IPS-18a (cell line): ENCODE data around the gene NUDT3.
"Not testable (repeated sequence)": the region's sequence is repeated elsewhere in the genome, so short reads cannot be mapped to it uniquely, and the experiment has no call there.

Experiments used
- H3K27ac ChIP-seq: one replicate; pipeline ENCODE4 v1.5.1; 2013; ENCODE audit warnings: low read length
- H3K27me3 ChIP-seq: one replicate; pipeline ENCODE4 v1.6.1; 2013; ENCODE audit warnings: mild to moderate bottlenecking, low read length; ENCODE audit not compliant: control insufficient read depth, insufficient read depth
- H3K36me3 ChIP-seq: one replicate; pipeline ENCODE4 v1.6.1; 2013; ENCODE audit warnings: low read depth, low read length; ENCODE audit not compliant: control insufficient read depth
- H3K4me1 ChIP-seq: one replicate; pipeline ENCODE4 v1.6.1; 2013; ENCODE audit warnings: low read depth, low read length; ENCODE audit not compliant: control insufficient read depth
- H3K4me3 ChIP-seq: one replicate; pipeline ENCODE4 v1.5.1; 2013; ENCODE audit warnings: low read length
- H3K9ac ChIP-seq: one replicate; pipeline ENCODE4 v1.6.1; 2013; ENCODE audit warnings: mild to moderate bottlenecking, low read length, moderate library complexity
- H3K9me3 ChIP-seq: one replicate; pipeline ENCODE4 v1.6.1; 2013; ENCODE audit warnings: low read depth, low read length; ENCODE audit not compliant: control insufficient read depth

The NUDT3 gene

DNA sequence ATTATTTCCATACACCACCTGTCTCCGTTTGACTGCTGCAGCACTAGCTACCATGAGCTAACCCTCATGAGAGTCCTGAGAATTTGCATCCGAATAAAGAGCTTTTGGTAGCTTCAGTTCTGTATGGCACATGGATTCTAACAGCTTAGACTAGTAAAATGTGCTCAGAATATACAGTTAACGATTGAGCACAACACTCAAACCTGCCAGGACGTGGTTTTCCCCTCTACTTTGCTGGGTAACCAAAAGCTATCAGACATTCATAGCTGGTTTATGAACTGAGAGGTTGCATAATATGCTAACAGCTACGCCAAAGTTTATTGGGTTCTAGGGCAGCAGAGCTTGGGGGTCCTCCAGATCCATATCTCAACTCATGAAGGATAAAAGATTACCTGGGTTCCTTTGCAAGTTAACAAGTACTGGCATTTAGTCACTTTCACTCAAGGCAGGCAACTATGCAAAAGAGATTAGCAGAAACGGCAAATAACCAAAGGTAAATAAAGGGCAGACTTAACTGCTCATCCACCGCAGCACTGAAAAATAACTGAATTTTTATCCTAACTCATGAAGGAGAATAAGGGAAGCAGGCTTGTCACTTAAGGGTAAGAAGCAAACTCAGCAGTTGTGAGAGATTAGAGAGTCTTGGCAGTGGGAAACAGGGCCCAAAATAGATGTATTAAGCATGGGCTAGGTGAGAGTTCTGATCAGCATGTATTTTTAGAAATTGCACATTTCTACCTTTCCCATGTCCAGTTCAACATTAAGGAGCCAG lies 29.4 kb downstream of the NUDT3 start:
- Histone ChIP-seq H3K27ac (no peak overlapping the region), H3K4me3 (no peak overlapping the region), H3K9ac (no peak overlapping the region), H3K36me3 (no peaks in the 10 kb centered on the region), H3K4me1 (peaks cover 6% of the 10 kb centered on the region), H3K27me3 (no peaks in the 10 kb centered on the region), H3K9me3 (no peaks in the 10 kb centered on the region)

GRCh38 chr6:34362176-34362575 lies 30.3 kb downstream of the NUDT3 start:
- no peaks in the 10 kb centered on the region for H3K9me3 ChIP-seq

GRCh38 chr6:34360556-34360955 lies 31.9 kb downstream of the NUDT3 start:
- H3K27ac ChIP-seq = no peak overlapping the region

More at GRCh38 chr6:34362176-34362575, 30.3 kb downstream of the NUDT3 start:
- Histone ChIP-seq H3K9ac (no peak overlapping the region), H3K27me3 (no peaks in the 10 kb centered on the region), H3K4me1 (peaks cover 6% of the 10 kb centered on the region), H3K27ac (no peak overlapping the region), H3K36me3 (no peaks in the 10 kb centered on the region), H3K4me3 (no peak overlapping the region)

DNA sequence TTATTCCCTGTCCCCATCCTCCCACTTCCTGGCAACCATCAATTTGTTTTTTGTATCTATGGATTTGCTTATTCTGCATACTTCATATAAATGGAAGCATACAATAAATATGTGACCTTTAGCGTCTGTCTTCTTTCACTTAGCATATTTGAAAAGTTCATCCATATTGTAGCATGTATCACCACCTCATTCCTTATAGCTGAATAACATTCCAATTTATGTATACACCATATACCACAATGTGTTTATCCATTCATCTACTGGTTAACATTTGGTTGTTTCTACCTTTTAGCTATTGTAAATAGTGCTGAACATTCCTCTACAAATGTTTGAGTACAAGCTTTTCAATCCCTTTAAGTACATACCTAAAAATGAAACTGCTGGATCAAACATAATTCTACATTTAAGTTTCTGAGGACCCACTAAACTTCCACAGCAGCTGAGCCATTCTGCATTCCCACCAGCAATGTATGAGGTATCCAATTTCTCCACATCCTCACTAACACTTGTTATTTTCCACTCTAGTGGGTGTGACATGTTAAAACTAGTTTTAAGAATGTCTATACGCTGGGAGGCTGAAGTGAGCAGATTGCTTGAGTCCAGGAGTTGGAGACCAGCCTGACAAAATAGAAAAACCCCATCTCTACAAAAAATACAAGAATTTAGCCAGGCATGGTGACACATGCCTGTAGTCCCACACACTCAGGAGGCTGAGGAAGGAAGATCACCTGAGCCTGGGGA lies 32.9 kb downstream of the NUDT3 start:
- H3K4me1 ChIP-seq = peaks cover 6% of the 10 kb centered on the region
- no peak overlapping the region for H3K9ac ChIP-seq
- H3K36me3 ChIP-seq = no peaks in the 10 kb centered on the region
- H3K27me3 ChIP-seq = no peaks in the 10 kb centered on the region
- H3K4me3 ChIP-seq = no peak overlapping the region
- H3K27ac ChIP-seq = no peak overlapping the region
- H3K9me3 ChIP-seq = no peaks in the 10 kb centered on the region

More at GRCh38 chr6:34360556-34360955, 31.9 kb downstream of the NUDT3 start:
- Histone ChIP-seq H3K36me3 (no peaks in the 10 kb centered on the region), H3K27me3 (no peaks in the 10 kb centered on the region), H3K9me3 (no peaks in the 10 kb centered on the region), H3K4me1 (peaks cover 6% of the 10 kb centered on the region), H3K4me3 (no peak overlapping the region), H3K9ac (no peak overlapping the region)

GRCh38 chr6:34358389-34358905 lies 34.0 kb downstream of the NUDT3 start:
- Histone ChIP-seq H3K27ac (no peak overlapping the region), H3K4me3 (no peak overlapping the region), H3K9me3 (no peaks in the 10 kb centered on the region), H3K27me3 (no peaks in the 10 kb centered on the region), H3K36me3 (no peaks in the 10 kb centered on the region), H3K4me1 (peaks cover 6% of the 10 kb centered on the region), H3K9ac (no peak overlapping the region)

DNA sequence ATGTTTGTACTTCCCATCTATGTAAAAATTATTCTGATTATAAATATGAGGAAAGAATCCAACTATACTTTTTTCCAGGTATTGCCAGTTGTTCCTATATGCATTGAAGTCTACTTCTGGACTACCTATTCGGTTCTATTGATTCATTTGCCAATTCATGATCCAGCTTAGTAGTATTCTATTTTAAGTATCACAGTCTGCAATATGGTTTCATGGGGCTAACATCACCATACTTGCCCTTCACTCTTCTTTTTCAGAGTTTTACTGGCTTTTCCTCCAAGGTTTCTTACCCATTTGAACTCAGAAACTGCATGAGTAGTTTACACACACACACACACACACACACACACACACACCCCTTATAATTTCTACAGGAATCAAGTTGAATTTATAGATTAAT lies 34.5 kb downstream of the NUDT3 start:
- Histone ChIP-seq H3K27ac (no peak overlapping the region), H3K27me3 (no peaks in the 10 kb centered on the region), H3K4me3 (no peak overlapping the region)

DNA sequence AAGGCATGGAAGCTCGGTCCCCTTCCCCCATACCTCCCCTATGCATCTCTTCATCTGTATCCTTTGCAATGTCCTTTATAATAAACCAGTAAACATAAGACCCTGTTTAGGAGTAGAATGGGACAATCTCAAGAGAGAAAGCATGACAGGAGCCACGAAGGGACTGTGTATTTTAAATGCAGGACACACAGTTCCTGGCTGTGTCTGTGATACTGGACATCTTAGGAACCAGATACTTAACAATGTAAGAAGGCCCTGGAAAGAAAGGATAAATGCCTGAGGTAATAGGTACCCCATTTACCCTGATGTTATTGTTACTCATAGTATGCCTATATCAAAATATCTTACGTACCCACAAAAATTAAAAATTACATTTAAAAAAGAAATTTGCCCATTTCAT lies 36.6 kb downstream of the NUDT3 start:
- H3K9me3 ChIP-seq = no peaks in the 10 kb centered on the region
- H3K4me3 ChIP-seq = no peak overlapping the region
- no peaks in the 10 kb centered on the region for H3K4me1 ChIP-seq
- H3K27me3 ChIP-seq = no peaks in the 10 kb centered on the region
- H3K36me3 ChIP-seq = no peaks in the 10 kb centered on the region
- no peak overlapping the region for H3K27ac ChIP-seq
- H3K9ac ChIP-seq = no peak overlapping the region

More for the DNA sequence above, 34.5 kb downstream of the NUDT3 start:
- Histone ChIP-seq H3K4me1 (peaks cover 2% of the 10 kb centered on the region), H3K36me3 (no peaks in the 10 kb centered on the region), H3K9ac (no peak overlapping the region), H3K9me3 (no peaks in the 10 kb centered on the region)

GRCh38 chr6:34354230-34354629 lies 38.2 kb downstream of the NUDT3 start:
- H3K36me3 ChIP-seq, H3K27me3 ChIP-seq, H3K4me1 ChIP-seq, H3K27ac ChIP-seq, H3K9ac ChIP-seq, H3K9me3 ChIP-seq, H3K4me3 ChIP-seq: not testable (repeated sequence)

DNA sequence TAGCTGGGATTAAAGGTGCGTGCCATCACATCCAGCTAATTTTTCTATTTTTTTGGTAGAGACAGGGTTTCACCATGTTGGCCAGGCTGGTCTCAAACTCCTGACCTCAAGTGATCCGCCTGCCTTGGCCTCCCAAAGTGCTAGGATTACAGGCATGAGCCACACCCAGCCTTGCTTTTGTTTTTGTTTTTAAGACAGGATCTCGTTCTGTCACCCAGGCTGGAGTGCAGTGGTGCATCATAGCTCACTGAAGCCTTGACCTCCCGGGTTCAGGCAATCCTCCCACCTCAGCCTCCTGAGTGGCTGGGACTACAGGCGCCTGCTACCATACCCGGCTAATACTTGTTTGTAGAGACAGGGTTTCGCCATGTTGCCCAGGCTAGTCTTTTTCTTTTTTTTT lies 38.9 kb downstream of the NUDT3 start:
- H3K4me3 ChIP-seq, H3K9me3 ChIP-seq, H3K9ac ChIP-seq, H3K4me1 ChIP-seq, H3K27ac ChIP-seq, H3K27me3 ChIP-seq, H3K36me3 ChIP-seq: not testable (repeated sequence)

GRCh38 chr6:34352305-34352937 lies 40.0 kb downstream of the NUDT3 start:
- Histone ChIP-seq H3K27me3 (no peaks in the 10 kb centered on the region), H3K27ac (no peak overlapping the region), H3K9me3 (no peaks in the 10 kb centered on the region), H3K4me1 (no peaks in the 10 kb centered on the region), H3K9ac (no peak overlapping the region), H3K36me3 (no peaks in the 10 kb centered on the region), H3K4me3 (no peak overlapping the region)

GRCh38 chr6:34350934-34351217 lies 41.6 kb downstream of the NUDT3 start:
- Histone ChIP-seq H3K27me3 (no peaks in the 10 kb centered on the region), H3K36me3 (no peaks in the 10 kb centered on the region), H3K9ac (no peak overlapping the region), H3K4me3 (no peak overlapping the region), H3K27ac (no peak overlapping the region), H3K4me1 (no peaks in the 10 kb centered on the region), H3K9me3 (no peaks in the 10 kb centered on the region)
